ENCODE measurements around the gene SHISAL2B.
A peak's percentile ranks its signal among the peaks of the same experiment; 100 is the strongest.

Gene SHISAL2B

DNA sequence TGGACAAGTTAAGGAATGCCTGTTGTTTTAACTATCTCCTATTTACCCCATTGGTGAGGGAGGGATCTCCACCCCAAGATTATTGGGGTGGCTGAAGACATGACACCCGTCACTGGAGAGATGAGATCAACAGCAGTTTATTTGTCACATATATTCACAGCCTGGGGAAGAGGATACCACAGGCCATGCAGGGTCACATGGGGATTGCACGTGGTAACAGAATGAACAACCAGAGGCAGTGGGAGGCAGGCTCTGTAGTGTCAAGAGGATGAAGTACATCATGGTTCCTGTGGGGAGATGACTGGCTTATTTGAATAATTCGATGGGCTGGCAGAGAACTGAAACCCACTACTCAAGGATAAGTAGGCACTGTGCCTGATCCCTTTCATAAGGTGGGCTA lies 18.6 kb upstream of the SHISAL2B start:
- DNase-seq (ENCODE audit: low read depth in 2 of 2), result no peak
- no peak overlapping the region for H3K4me3 ChIP-seq (replicated peaks in 1 of 2; ENCODE audit: low read depth in 2 of 2, low read length in 2 of 2)
- TF ChIP-seq, protein P1, sequence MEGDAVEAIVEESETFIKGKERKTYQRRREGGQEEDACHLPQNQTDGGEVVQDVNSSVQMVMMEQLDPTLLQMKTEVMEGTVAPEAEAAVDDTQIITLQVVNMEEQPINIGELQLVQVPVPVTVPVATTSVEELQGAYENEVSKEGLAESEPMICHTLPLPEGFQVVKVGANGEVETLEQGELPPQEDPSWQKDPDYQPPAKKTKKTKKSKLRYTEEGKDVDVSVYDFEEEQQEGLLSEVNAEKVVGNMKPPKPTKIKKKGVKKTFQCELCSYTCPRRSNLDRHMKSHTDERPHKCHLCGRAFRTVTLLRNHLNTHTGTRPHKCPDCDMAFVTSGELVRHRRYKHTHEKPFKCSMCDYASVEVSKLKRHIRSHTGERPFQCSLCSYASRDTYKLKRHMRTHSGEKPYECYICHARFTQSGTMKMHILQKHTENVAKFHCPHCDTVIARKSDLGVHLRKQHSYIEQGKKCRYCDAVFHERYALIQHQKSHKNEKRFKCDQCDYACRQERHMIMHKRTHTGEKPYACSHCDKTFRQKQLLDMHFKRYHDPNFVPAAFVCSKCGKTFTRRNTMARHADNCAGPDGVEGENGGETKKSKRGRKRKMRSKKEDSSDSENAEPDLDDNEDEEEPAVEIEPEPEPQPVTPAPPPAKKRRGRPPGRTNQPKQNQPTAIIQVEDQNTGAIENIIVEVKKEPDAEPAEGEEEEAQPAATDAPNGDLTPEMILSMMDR (IDR thresholded peaks at IDR 0.05; ENCODE audit: low read depth, low read length), result no peak

DNA sequence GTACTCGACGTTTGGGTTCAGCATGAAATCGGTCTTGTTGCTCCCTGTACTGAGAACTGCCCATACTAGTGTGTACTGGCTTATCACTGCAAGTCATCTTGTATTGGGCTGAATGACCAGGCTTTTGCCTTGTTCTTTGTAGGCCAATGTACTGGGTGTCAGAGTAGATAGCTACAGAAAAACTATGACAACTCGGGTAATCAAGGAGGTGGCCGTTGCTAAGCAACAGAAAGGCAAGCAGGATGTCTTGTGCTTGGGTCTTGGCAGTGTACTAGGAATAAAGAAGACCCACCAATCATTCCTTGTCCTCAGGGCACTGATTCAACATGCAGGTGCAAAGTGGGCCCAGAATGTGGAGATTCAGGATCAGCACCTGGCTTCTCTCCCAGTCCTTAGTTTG lies 11.9 kb upstream of the SHISAL2B start:
- no peak overlapping the region for H3K4me3 ChIP-seq (replicated peaks in 1 of 2; ENCODE audit: low read depth in 2 of 2, low read length in 2 of 2)
- TF ChIP-seq, protein P1 (IDR thresholded peaks at IDR 0.05; ENCODE audit: low read depth, low read length), result no peak
- DNase-seq (ENCODE audit: low read depth in 2 of 2), result no peak

DNA sequence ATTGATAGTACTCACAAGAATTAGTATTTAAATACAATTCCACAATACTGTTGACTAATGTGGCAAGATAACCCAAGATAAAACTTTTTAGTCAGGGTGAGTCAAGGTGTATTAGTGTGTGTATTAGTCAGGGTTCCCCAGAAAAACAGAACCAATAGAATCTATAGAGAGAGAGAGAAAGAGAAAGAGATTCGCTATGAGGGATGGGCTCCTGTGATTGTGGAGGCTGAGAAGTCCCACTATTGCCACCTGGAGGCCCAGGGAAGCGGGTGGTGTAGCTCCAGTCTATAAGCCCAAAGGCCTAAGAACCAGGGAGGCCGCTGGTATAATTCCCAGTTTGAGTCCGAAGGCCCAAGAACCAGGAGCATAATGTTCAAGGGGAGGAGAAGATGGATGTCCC lies 10.0 kb upstream of the SHISAL2B start:
- TF ChIP-seq, protein P1 (IDR thresholded peaks at IDR 0.05; ENCODE audit: low read depth, low read length), result no peak
- peak in 1 of 2 donors; percentile 20 for DNase-seq (ENCODE audit: low read depth in 2 of 2)
- no peak overlapping the region for H3K4me3 ChIP-seq (replicated peaks in 1 of 2; ENCODE audit: low read depth in 2 of 2, low read length in 2 of 2)

DNA sequence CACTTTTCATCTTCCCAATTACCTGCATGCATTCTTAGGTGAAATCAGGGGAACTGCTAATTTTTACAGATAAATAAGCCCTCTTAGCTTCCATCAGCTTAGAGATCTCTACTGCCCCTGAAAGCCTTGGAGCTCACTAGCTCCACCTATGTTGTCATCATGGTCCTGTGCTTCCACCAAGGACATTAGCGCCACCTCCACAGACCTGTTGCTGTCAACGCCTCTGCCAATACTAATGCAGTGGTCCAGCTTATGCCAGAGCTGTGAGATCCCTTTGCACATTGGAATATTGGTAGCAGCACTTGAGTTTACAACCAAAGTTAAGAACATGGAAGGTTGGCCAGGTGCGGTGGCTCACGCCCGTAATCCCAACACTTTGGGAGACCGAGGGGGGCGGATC lies 7.7 kb upstream of the SHISAL2B start:
- H3K4me3 ChIP-seq (replicated peaks in 1 of 2; ENCODE audit: low read depth in 2 of 2, low read length in 2 of 2), result no peak overlapping the region
- TF ChIP-seq, protein P1 (IDR thresholded peaks at IDR 0.05; ENCODE audit: low read depth, low read length), result no peak
- DNase-seq (ENCODE audit: low read depth in 2 of 2), result no peak

DNA sequence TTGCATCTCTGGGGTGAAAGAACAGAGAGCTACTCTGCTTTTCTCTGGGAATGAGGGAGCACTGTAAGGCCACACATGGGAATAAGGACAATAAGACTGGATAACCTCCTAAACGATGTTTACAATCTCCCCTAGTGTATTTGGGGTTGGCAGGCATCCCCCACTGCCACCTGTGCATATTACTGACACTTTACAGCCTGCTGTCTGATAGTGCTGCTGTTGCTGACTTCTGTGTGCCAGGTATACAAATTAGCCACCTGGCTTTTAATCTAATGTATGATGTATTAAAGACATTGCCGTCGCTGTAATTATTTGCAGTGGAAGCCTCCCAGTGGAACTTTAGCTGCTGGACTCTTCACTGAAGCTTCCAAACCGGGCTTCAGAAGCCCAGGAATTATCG lies 4.4 kb upstream of the SHISAL2B start:
- TF ChIP-seq, protein P1 (IDR thresholded peaks at IDR 0.05; ENCODE audit: low read depth, low read length), result no peak
- DNase-seq (ENCODE audit: low read depth in 2 of 2), result no peak
- no peak overlapping the region for H3K4me3 ChIP-seq (replicated peaks in 1 of 2; ENCODE audit: low read depth in 2 of 2, low read length in 2 of 2)

DNA sequence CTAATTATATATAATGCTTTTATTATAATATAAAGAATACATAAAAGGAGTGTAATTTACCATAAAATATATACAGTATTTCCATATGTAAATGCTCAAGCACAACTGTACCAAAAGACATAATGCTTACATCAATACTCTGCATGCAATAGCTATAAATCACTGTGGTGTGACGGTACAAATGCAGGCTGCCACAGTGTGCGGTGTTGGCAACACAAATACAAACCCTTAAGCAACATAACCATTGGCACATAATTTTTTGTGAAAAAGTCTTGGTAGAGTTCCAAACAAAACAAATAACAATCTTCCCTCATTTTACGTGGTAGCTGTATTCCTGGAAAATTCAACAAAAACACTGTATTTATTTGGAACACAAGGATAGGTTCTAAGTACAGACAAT lies 1.9 kb upstream of the SHISAL2B start:
- no peak overlapping the region for H3K4me3 ChIP-seq (replicated peaks in 1 of 2; ENCODE audit: low read depth in 2 of 2, low read length in 2 of 2)
- DNase-seq (ENCODE audit: low read depth in 2 of 2), result peak in 1 of 2 donors; percentile 12
- TF ChIP-seq, protein P1 (IDR thresholded peaks at IDR 0.05; ENCODE audit: low read depth, low read length), result no peak

DNA sequence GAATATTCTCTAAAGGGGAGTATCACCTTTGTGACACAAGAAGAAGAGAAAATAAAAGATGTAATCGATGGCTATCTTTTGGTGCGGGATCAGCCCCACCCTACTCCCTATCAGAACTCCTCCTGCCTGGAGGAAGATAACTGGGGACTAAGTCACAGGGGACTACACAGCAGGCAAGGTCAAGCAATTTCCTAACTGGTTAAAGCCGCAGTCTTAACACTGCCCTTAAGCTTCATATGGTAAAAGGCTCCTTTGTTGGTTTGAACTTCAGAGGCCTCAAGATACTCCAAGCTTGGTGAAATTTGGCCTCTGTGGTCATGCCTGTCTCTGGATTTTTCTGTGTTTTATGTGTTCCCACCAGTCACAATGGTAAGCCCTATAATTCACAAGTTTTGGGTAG lies 1.3 kb upstream of the SHISAL2B start:
- no peak for DNase-seq (ENCODE audit: low read depth in 2 of 2)
- H3K4me3 ChIP-seq (replicated peaks in 1 of 2; ENCODE audit: low read depth in 2 of 2, low read length in 2 of 2), result no peak overlapping the region
- TF ChIP-seq, protein P1 (IDR thresholded peaks at IDR 0.05; ENCODE audit: low read depth, low read length), result no peak

All from cardiac fibroblast (primary cell).